ENCODE results near the gene SLAMF8.
A peak's percentile ranks its signal among the peaks of the same experiment; 100 is the strongest.

Gene SLAMF8

DNA sequence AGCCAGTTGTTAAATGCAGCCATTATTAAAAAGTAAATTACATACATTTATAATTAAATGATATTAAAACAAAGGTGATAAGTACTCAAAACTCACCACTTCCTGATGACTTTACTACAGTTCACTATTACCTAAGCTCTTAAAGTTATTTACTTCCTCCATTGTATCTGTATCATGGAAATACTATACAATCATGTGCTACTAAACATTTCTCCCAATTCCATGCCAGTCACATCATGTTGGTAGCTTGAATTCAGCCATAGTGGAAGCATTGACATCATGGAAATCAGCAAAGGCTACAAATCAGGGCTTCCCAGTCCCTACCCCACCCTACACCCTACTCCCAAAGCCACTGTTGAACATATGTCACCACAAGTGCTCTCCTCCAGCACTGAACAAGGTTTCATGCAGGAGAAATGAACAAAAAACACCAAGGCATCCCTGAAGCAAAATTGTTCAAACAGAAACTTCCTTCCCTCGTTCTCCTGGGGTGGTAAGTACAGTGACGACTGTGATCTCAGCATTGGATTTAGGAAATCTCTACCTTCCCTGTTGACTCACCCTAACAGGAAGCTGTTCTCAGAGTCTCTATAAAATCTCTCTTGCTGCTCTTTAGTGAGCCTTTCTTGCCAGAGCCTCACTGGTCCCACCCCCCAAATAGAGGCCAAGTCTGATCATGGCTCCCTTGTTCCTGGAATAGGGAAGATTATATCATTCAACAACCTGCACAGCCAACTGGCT, 23.1 kb downstream of the SLAMF8 start:
- no peak for DNase-seq

DNA sequence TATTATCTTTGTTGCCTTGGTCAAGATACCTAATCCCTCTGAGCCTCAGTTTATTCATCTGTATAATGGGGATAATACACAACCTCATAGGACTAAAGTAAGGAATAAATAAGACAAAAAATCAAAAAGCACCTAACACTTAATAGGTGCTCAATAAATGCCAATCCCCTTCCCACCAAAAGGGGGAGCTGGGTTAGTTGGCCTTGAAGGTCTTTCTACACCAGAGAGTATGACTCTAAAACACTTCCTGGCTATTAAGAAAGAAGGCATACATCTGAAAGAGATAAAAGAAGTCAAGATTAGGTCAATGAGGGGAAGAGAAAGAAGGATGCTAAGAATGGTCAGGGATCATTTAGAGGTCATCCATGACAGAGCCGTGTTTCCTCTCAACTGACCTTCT, 24.7 kb downstream of the SLAMF8 start:
- no peak for DNase-seq

DNA sequence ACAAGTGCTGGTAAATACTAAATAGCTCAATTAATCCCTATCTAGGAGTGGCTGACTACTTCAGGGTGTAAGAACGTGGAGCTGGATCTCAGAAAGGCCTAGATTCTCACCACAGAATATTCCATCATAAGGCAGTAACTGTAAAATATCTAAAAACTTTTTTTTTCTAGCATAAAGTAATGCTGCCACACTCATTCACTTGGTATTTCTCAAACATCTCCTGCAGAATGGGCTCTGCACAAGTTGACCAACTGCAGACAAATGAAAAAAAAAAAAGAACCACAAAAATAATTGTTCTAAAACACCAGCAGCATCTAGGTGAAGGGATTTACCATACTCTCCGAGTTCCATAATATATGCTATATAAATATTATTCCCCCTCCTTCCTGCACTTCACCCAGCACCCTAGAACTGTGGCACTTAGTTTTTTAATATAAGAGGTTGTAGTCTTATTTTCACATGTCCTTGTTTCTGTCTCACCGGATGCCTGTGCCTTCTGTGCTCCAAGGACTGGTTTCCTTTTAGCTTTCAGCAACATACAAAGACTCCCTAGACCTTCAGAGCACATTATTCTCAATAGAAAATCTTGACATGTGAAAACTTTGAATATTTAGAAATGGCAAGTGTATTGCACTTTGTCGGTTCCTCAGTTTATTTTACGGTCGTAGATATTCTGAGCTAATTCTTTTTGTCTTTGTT, 26.9 kb downstream of the SLAMF8 start:
- DNase-seq: no peak

DNA sequence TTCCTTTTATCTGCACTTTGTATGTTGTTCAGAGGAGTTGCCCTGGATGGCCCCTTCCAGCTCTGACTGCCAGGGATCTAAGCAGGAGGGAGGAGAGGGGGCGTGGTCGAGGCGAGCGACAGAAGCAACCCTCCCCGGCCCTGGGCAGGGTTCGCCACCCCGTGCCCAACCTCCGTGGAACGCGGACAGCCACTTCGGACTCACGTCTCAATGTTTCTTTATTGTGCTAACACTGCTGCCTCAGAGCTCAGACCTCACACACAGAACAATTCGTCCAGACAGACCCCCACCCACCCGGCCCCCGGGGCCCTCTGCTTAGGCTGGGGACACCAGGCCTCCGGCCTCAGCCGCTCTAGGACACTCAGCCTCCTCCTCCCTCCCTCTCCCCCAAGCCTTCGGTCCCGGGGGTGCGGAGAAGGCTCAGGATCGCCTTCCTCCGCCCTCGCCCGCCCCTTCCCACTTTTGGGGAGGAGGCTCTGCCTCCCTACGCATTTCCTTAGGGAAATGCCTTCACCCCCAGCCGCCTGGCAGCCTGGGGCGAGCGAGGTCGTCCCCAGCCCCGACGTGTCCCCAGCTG, 27.5 kb downstream of the SLAMF8 start:
- peak; percentile 41 for DNase-seq

DNA sequence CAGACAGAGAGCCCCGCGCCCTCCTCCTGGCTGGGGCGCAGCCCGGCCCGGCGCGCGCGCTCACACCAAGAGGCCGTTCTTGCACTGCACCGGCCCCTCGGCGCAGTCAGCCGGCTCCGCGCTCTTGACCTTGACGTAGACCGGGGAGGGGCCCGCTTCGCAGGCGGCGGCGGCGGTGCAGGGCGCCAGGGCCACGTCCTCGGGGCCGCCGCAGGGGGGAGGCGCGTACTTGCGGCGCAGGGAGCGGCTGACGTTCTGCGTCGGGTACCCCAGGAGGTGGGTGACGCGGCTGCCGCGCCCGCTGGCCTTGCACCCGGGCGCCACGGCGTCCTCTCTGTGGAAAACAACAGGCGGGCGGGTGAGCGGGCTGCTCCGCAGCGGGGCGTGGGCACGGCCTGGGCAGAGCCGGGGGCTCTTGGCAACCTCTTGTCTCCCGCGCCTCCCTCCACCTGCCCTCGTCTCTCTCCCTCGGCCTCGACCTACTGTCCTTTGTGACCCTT, 28.1 kb downstream of the SLAMF8 start:
- DNase-seq: peak; percentile 70

DNA sequence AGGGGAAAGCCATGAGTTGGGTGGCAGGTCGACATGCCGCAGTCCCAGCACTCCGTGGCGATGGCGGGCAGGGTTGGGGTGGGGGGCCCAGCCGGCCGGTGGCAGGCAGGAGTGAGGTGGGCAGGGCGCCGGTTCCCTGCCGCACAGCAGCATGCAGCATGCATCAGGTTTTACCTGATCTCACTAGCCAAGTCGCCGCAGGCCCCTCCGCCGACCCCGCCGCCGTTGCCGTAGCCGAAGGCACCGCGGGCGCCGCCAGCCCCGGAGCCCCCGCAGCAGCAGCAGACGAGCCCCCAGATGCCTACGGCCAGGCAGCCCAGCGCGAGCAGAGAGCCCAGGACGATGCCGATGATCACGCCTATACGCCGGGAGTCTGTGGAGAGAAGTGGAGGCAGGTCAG, 29.0 kb downstream of the SLAMF8 start:
- no peak for DNase-seq

DNA sequence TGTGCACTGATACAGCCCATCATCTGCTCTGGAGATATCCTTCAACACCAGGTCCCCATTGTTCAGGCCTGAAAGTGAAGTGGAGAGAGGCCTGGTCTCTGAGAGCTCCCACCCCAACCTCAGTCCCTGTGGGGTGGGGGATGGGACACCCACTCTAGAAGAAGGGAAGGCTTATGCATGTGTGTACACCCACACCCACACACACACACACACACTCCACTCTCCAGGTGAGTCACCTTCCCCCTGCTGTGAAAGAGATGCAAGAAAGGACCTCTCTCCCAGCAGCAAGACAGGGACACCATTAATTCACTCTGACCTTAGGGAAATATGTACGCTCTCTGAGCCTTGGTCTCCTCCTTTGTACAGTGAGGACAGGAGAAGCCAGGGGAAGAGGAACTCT, 29.9 kb downstream of the SLAMF8 start:
- DNase-seq: no peak

DNA sequence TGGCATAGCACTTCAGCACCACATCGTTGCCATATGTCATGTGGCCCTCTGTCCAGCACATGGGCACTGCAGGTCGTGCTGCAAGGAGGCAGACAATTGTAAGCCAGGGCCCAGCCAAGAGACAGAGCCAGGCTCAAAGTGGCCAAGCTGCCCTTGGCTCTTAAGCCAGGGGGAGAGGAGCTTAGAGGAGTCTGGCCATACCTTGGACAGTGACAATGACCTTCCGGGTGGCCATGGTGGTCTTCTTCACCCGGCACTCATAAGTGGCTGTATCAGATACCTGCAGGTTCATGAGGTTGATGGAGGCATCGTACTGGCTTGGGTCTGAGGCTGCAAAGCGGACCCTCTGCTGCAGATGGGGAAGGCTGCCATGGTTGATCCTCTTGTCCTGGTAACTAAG, 31.2 kb downstream of the SLAMF8 start:
- DNase-seq: no peak

DNA sequence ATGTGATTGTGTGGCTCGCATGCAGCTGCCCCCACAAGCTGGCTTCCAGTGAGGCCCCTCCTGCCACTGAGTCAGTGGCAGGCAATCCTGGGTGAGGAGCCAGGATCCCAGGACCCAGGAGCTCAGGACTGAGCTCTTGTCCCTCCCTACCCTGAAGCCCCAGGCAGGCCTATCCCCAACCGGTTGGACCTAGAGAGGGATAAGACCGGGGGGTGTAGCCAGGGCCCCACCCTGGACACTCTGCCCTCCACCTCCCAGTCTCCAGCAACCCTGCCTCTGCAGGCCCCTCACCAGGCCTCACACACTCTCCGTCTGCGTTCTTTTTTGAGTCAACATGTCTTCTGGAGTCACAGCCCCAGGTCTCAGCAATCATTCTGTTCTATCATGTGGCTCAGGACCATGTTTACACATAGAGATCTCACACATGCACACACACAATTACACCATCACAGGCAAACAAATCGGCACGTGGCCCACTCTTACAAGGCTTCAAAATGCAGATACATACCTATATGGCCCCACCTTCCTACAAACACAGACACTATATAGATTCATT, 33.2 kb downstream of the SLAMF8 start:
- DNase-seq: no peak

DNA sequence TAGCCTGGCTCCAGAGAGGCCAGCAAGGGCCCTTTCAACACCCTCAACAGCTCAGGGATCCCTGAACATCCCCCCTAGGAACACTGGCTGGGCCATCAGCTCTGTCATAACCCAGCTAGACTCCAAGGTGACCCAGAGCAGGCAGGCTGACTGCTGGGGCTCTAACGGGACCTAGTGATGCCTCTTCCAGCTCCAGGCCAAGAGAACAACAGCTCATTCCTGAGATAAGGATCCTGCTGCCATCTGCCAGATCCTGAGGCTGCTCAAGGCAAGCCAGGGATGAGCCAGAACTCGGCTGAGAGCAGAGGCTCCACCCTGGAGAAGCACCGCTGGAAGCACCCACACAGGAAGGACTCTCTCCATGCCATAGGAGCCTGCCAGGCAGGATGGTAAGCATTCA, 33.8 kb downstream of the SLAMF8 start:
- DNase-seq: no peak

DNA sequence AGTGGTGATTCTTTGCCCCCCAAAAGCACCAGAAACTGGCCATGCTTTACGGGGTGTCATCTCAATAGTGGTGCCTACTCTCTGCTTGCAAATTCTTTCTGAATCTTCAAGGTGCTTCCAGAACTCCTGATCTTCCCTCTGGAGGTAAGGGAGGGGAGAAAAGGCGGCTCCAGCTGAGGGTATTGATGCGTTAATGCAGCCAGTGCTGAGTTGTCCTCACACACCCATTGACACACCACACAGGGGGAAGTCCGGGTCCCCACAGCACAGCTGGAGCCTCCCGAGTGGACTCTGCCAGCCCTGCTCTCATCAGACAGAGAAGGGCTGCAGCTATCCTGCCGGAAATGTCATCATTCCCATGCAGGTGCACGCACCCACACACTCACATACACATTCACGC, 34.5 kb downstream of the SLAMF8 start:
- DNase-seq: no peak

DNA sequence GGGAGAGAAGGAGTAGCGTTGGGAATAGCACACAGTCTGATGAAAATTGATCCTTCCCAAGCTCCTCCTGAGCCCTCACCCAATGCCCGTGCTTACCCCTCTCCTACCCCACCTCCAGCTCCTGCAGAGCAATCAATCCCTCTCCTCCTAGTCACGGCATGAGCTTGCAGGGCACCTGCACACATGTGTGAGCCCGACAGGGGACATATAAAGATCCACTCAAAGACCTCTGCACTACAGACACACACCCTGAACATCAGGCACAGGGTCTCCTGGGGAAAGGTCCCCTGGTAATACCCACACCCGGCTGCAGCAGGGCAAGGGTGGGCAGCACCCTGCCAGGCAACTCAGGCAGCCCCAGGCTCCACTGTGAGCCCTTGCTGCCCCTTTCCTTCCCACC, 35.4 kb downstream of the SLAMF8 start:
- DNase-seq: no peak

DNA sequence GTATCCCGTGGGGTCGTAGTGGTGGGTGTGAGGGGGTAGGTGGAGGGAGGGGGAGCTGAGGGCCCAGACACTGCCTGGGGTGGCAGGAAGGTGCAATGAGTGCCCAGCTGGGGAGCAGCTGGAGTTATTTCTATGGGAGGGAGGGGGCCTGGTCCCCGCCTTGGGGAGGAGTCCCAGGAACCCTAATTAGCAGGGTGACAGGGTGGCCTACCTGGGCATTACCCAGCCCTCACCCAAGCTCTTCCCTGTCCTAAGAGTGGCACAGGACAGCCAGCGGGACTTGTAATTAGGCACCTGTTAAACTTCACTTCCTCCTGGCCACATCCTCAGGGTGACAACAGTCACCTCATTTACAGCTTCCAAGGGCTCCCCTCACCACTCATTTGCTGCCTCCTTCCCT, 35.9 kb downstream of the SLAMF8 start, which contains the start of gene VSIG8:
VSIG8 (minus strand) TSS at position 101 of the 400 bp plus-strand sequence. CDS start 136 bp downstream, outside the sequence.
- no peak for DNase-seq

DNA sequence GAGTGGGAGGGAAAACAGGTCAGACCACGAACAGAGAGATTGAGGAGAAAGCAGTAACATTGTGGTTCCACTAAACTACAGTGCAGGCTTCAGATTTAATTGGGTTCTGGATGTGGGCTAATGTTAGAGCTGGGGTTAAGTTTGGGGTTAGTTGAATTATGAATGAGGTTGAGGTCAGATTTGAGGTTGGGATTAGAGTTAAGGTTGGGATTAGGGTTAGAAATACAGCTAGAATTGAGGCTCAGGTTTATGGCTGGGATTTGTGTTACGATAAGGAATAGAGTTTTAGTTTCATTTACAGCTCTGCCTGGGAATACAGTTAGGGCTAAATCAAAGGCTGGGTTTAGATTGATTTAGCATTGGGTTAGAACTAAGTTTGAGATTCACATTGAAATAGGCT, 37.6 kb downstream of the SLAMF8 start:
- DNase-seq: no peak

DNA sequence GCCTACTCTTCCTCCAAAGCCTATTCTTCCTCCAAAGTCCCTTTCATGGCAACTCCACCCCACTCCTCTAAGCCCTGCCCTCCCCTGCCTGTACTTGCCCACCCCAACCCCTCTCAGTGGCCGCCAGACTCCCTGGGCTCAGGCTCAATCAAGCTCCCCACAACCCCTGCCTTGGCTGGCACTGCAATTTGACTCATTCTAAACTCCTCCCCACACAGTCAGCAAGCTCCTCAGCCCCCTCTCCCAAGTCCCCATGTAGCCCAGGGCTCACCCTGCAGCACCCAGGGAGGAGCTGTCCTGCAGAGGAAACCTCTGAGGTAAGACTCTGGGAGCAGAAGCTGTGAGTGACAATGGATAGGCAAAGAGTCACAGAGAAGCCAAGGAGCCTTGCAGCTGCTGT, 39.4 kb downstream of the SLAMF8 start:
- DNase-seq: peak; percentile 26

DNA sequence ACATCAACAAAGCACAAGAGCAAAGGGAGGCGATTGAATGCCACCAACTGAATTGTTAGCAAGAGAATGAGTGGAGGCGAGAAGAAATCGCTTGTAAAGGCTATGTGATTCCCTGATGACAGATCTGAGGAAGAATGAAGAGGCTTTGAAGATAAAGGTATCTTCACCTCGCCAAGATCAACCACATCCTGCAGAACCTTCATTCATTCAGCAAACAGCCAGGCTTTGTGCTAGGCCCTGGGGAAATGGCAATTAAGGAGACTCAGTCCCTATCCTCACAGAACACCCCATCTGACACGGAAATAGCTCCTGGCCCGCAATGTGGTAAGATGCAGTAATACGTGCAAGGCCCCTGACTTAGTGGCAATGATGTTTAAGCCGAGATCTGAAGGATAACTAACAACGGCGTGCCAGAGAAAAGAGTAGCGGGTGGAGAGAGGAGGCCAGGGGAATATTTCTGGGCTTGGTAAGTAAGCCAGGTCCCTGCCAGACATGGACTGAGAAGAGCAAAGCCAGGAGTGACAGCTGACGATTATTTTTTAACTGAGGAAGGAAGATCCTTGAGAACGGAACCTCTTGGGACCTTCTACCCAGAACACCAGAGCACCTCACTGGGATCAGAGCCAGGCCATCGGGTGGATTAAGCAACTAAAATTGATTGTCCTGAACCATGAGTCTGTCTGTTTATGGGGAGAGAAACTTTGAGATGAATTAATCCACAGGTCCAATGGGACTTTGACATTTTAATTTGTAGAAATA, 40.4 kb downstream of the SLAMF8 start:
- peak; percentile 16 for DNase-seq

DNA sequence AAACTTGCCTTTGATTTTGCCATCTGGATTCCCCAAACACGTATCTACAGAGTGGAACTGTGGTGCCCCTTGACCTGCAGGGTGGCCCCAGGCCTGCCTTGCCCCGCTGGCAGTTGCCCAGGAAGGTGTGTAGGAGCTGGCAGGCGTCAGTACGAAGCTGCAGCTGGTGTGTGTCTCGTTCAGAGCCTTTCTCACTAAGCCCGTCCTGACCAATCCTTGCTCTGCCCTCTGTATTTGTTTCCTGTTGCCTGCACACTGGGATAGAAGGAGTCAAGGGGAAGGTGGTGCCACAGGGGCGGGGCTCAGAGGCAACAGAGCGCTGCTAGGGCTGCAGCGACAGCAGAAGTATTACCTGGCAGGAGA, 41.0 kb downstream of the SLAMF8 start:
- DNase-seq: peak; percentile 82

DNA sequence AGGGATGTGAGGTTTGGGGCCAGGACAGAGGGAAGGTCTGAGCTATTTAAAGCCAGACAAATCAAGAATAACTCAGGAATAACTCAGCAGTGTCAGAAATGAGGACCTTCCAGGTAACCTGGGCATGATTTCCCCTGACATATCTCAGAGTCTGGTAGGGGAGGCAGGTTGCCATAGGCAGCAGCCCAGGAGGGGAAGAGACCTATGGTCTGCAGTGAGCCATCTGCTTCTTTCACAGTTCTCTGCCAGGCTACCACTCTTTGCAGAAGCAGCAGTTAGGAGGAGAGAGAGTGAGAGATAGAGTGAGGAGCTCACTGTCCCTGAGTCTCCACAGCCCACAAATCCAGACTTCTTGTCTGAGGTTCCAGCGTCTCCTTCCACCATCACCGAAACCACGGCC, 42.1 kb downstream of the SLAMF8 start:
- DNase-seq: no peak

DNA sequence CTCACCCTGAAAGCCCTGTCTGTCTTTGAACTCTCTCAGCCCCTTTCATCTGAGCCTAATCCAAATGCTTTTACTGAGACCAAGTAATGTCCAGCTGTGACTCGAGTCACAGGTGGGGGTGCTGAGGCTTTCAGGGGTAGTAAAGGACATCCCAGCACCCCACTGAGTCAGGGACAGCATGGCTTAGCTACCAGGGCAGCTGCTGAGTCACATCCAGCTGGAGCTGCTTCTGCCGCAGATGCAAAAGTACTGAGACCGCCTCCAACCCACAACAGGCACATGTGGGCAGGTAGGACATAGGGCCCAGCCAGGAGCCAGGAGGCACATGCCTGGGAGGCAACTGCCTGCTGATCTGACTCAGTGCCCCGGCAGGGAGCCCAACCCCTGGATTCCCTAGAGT, 42.5 kb downstream of the SLAMF8 start:
- no peak for DNase-seq

DNA sequence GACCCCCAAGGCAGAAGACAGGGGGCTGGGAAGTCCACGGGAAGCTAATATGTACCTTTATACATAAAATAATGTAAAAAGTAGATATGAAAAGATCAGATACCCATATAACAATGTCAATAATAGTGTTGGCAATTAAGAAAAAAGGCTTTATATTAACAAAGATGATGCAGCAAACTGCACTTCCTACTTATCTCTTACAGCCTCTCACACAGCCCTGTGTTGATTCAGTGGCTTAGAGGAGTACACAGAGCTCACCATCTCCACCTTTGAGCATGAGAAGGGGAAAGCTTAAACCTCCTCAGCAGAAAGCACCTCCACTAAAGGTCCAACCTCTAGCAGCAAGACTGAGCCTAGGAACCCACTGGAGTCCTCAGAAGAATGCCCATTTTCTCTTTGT, 42.9 kb downstream of the SLAMF8 start:
- DNase-seq: no peak

DNA sequence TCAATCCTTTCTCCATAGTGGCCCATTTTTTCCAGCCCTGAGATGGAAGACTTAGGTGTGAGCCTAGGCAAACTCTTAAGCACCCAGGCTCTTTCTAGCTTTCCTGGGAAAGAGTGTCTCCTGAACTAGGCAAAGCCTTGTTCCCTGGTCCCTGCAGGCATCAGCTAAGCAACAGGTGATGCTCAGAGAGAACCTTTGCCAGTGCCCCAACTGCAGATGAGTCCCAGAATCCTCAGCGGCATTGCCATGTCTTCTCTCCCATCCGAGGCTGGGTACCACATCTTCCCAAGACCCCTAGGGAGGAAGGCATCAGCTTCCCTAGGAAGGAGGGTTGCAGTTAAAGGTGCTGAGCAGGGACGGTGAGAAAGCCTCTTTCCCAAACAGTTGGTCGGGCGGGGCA, 44.0 kb downstream of the SLAMF8 start:
- DNase-seq: no peak

DNA sequence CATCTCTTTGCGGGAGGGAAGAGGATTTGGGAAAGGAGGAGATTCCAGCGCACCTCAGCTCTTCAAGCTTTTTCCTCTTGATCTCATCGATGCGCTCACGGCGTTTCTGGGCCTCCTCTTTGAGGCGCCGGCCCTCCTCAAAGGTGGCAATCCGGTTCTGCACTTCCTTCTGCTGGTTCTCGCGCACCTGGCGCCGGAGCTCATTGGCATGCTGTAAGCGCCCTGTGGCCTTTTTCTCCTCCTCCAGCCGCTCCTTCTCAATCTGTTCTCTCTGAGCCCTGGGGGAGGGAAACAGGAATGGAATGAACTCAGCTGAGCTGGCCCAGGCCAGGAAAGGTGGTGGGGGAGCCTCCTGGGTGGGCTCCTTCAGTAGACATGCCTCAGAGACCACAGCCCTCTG, 46.2 kb downstream of the SLAMF8 start:
- no peak for DNase-seq

DNA sequence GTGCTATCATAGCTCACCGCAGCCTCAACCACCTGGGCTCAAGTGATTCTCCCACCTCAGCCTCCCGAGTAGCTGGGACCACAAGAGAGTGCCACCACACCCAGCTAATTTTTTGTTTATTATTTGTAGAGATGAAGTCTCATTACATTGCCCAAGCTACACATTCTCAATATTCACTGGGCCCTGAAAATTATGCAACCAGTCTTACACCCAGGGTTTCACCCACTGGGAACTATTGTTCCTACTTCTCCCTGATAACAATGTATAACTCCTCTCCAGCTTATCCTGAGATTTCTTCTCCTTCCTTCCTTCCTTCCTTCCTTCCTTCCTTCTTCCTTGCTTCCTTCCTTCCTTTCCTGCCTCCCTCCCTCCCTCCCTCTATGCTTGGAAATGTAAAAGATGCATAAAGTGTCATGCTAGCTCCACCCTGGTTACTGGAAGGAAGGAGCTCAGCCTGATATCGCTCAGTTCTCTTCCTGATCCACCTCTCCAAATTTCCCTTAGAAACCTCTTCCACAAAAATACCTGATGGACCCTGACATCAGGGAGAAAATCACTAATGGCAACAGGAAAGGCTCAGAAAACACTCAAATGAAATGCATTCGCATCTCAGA, 47.0 kb downstream of the SLAMF8 start:
- no peak for DNase-seq

Data from NCI-H1436 (cell line).